ENCODE results near the gene LEKR1.

DNA sequence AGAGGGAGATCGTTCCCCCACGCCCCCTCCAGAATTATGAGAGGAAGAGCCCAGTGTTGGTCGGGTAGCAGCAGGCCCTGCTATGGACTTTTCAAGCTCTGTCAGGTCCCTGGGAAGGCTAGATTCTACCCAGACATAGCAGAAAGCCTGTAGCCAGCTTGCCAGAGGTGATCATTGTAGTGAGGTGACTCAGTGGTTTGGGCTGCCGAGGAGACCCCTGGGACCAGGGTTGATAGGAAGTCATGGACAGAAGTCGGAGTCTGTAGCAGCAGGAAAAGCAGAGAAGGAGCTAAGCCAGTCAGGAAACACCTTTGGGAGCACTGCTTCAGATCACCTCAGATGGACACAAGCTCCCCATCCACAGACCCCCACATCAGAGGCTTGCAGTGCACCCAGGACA, 266.1 kb downstream of the LEKR1 start:
- TF ChIP-seq, protein P1, sequence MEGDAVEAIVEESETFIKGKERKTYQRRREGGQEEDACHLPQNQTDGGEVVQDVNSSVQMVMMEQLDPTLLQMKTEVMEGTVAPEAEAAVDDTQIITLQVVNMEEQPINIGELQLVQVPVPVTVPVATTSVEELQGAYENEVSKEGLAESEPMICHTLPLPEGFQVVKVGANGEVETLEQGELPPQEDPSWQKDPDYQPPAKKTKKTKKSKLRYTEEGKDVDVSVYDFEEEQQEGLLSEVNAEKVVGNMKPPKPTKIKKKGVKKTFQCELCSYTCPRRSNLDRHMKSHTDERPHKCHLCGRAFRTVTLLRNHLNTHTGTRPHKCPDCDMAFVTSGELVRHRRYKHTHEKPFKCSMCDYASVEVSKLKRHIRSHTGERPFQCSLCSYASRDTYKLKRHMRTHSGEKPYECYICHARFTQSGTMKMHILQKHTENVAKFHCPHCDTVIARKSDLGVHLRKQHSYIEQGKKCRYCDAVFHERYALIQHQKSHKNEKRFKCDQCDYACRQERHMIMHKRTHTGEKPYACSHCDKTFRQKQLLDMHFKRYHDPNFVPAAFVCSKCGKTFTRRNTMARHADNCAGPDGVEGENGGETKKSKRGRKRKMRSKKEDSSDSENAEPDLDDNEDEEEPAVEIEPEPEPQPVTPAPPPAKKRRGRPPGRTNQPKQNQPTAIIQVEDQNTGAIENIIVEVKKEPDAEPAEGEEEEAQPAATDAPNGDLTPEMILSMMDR (IDR thresholded peaks at IDR 0.05) = no peak
- no peak for TF ChIP-seq POLR2A (IDR thresholded peaks at IDR 0.05)
